CD4-positive, alpha-beta T cell treated with Interleukin-12 subunit alpha and Interleukin-12 subunit beta, for 1 hour (primary cell): Measurements from ENCODE around the gene SYT11.
"Not testable (repeated sequence)": the region's sequence is repeated elsewhere in the genome, so short reads cannot be mapped to it uniquely, and the experiment has no call there.

Experiments used
- DNase-seq: peaks from one replicate; pipeline ENCODE4 v3.0.0-alpha.2; 2020

Gene SYT11

GRCh38 chr1:155859234-155859829 lies at the start of gene SYT11:
TSS of gene SYT11 (plus strand) at chr1:155859567. CDS start at chr1:155859762, 195 bp downstream.
- DNase-seq, result peak; percentile 96

- DNase-seq, result no peak
Measured at GRCh38 chr1:155812878-155813277, 46.5 kb upstream of the SYT11 start.

- no peak for DNase-seq
Measured at GRCh38 chr1:155813672-155814071, 45.7 kb upstream of the SYT11 start.

DNA sequence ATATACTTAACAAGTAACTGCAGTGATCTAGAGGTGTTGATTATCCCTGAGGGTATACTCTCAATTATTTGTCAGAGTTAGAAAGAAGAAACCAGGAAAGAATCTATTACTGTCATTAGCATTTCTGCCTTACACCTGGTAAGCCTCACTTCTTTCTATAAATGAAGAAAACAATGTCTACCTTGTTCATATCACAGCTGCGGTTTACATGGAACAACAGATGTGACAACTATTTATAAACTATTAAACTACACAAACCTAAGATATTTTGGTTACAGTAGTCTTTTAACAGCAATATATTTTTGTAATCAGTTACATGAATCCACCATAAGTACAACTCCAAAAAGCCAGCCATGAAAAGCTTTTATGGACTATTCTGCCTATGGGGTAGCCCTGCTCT lies 43.0 kb upstream of the SYT11 start:
- no peak for DNase-seq

GRCh38 chr1:155827450-155827849 lies 31.9 kb upstream of the SYT11 start:
- DNase-seq, result no peak

- DNase-seq, result no peak
Measured at GRCh38 chr1:155831279-155831976, 27.9 kb upstream of the SYT11 start.

DNA sequence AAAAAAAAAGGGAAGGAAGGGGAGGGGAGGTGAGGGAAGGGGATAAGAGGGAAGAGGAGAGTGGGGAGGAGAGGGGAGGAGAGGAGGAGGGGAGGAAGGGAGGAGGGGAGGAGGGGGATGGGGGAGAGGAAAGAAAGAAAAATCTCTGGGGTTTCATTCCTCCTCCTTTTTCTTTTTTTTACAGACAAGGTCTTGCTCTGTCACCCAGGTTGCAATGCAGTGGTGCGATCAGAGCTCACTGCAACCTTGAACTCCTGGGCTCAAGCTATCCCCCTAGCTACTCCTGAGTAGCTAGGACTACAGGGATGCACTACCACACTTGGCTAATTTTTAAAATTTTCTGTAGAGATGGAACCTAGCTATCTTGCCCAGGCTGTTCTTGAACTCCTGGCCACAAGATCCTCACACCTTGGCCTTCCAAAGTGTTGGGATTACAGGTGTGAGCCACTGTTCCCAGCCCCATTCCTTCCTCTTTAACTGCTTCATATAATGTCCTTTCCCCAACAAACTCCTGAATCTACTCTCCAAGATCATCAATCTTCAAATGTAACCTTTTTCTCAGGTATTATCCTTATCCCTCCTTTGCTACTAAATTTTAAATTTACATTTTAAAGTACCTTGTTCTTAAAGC lies 25.6 kb upstream of the SYT11 start:
- no peak for DNase-seq

DNA sequence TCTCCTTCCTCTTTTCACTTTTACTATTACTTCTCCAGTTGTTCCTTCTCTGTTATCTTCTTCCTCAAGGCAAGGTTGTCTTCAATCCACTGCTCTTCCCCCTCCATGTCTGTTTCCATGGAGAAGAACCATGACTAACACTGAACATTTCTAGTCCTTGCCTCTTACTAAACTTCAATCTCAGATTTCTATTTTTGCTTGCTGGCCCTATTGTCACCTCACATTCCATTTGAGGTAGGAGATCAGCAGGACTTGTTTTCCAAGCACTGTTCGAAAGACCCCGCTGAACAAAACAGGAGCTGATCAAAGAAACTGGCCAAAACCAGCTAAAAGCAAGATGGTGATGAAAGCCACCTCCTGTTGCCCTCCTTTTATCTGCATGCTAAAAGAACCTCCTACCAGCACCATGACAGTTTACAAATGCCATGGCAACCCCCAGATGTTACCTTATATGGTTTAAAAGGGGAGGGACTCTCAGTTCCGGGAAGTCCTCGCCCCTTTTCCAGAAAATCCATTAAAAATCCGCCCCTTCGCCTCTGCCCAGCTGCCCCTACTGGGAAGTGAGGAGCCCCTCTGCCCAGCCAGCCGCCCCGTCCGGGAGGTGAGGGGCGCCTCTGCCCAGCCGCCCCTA lies 25.0 kb upstream of the SYT11 start:
- DNase-seq, result no peak

DNA sequence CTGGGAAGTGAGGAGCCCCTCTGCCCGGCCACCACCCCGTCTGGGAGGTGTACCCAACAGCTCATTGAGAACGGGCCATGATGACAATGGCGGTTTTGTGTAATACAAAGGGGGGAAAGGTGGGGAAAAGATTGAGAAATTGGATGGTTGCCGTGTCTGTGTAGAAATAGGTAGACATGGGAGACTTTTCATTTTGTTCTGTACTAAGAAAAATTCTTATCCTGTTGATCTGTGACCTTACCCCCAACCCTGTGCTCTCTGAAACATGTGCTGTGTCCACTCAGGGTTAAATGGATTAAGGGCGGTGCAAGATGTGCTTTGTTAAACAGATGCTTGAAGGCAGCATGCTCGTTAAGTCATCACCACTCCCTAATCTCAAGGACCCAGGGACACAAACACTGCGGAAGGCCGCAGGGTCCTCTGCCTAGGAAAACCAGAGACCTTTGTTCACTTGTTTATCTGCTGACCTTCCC lies 24.4 kb upstream of the SYT11 start:
- DNase-seq, result not testable (repeated sequence)

GRCh38 chr1:155835548-155835947 lies 23.8 kb upstream of the SYT11 start:
- DNase-seq, result no peak

DNA sequence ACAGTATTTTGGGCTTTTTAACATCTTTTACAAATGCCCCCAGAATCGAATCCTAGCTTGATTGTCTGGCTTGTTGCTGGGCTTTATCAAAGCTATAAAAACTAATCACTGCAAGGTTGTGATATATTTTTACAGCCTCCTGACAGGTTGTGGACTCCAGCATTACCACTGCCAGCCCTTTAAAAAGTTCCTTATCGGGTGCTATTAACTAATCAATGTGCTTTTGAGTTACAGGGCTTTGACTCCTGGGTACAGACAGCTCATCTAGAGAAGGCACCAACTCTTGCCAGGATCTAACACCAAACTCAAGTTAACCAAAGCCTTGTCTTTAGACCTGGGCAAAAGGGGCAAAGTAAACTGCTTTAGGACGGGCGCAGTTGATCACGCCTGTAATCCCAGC lies 19.0 kb upstream of the SYT11 start:
- DNase-seq, result no peak

DNA sequence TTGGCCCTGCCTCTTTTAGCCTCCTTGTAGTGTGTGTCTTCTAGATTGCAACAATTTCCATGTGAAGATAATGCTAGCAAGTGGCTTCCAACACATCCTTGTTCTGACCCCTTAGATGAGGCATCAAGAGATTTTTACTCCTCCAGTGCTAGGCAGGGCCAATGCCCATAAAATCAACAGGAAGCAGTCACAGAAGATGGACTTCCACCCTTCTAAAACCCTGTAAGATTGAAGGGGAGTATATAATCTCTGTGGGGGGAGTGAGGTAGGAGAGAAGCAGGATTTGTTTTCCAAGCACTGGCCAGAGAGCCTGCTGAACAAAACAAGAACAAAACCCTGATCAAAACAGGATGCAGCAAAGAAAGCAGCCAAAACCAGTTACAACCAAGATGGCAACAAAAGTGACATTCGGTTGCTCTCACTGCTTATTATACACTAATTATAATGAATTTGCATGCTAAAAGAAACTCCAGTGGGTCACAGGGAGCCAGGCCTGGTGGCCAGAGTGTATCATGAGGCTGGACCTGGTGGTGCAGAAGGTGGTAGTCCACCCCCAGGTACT lies 14.4 kb upstream of the SYT11 start:
- DNase-seq, result no peak

DNA sequence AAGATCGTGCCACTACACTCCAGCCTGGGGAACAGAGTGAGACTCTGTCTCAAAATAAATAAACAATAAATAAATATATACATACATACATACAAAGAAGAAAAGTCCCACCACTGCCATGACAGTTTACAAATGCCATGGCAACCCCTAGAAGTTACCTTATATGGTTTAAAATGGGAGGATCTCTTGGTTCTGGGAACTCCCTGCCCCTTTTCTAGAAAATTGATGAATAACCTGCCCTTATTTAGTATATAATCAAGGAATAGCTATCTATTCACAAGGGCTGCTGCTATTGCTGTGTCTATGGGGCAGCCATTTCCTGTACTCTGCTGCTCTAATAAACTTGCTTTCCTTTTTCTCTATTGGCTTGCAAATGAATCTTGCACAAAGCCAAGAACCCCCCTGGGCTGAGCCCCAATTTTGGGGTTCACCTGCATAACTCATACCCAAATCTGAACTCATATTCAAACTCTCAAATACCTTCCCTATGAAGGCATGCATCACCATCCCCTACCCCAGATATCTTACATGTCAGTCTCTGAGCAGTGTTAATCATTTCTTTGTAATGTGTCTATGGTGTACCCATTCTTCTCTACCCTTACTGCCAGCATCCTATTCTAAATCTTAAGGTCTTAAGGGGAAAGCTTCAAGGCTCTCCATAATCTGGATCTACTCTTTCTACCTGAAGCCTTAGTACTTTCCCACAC lies 11.4 kb upstream of the SYT11 start:
- DNase-seq, result no peak

GRCh38 chr1:155850345-155850744 lies 9.0 kb upstream of the SYT11 start:
- DNase-seq, result no peak

DNA sequence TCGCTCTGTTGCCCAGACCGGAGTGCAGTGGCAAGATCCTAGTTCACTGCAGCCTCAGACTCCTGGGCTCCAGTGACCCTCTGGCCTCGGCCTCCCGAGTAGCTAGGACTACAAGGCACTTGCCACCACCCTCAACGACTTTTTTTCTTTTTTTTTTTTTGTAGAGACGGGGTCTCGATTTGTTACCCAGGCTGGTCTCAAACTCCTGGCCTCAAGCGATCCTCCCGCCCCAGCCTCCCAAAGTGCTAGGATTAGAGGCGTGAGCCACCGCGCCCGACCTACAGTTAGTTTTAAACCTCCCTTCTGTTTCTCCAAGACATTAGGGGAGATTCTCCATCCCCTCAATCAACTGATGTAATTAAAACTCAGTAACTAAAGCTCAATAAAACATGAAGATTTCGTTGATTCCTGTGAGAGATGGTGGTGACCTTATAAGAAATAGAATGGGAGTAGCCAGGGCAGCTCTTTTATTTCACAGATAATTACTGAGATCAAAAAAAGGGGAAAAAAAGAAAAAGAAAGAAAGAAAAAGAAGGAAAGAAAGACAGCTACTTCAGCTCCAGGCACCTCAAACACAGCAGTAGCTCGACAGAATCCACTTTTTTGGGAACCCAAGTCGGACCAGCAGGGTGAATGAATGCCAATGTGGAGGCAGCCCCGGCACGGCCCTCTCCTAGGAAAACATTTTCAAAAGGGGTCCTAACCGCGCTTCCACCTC lies 3.0 kb upstream of the SYT11 start:
- DNase-seq, result no peak

- DNase-seq, result peak; percentile 92
Measured at GRCh38 chr1:155856975-155857930, 2.1 kb upstream of the SYT11 start, which contains the start of gene GON4L. TSS of gene GON4L (minus strand) at chr1:155857214. CDS start at chr1:155853780, 3,434 bp downstream.

GRCh38 chr1:155858800-155859233 lies 550 bp upstream of the SYT11 start:
- DNase-seq, result no peak

DNA sequence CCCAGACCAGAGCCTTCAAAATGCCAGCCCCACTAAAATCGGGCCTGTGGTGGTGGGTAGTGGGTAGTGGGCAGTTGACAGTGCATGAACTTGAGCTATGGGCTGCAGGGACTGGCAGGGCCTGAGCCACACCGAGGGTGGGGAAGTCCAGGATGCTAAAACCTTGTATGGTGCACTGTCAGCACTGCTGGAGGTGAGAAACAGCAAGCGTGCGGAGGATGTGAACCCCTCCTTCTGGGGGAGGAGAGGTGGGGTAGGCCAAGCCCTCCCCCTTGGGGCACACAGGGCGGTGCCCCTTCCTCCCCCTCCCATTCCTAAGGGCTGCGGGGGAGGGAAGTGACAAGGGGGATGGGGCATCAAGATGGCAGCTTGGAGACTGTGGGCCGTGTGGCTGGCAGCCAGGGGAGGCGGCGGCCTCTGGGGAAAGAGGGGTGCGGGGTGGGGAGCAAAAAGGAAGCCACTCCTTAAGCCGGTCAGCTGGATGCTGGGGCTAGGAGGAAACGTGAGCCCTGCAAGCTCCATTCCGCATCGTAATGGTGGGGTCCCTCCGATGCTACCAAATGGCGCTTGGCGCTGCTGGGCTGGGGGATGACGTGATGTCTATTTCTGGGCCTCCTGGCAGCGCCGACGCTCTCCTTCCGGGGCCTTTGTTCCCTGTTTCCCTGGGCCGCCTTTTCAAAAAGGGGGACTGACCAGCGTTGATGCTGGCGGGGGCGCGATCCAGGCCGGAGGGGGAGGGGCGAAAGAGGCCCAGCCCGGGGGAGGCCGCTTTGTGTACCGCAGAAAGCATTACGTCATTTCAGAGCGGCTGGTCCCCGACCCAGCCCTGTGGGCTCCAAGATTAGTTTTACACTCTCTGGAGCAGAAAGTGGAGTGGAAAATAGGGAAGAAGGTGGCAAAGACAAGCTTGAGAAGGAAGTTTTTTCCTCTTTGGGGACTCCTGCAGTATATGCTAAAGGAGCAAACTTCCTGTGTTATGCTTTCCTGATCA lies 809 bp downstream of the SYT11 start:
- peak; percentile 85 for DNase-seq

- DNase-seq, result no peak
Measured at GRCh38 chr1:155860970-155861510, 1.7 kb downstream of the SYT11 start.
